Activated CD4-positive, CD25-positive, alpha-beta regulatory T cell treated with anti-CD3 and anti-CD28 coated beads, Interleukin-2, amount 50 U/mL, for 16 hours (primary cell): Measurements from ENCODE around the gene RNF207.

Experiments
- DNase-seq: peaks from one replicate; pipeline ENCODE4 v3.0.0-alpha.2; 2020; ENCODE audit warnings: low read depth, low spot score

Gene RNF207

DNA sequence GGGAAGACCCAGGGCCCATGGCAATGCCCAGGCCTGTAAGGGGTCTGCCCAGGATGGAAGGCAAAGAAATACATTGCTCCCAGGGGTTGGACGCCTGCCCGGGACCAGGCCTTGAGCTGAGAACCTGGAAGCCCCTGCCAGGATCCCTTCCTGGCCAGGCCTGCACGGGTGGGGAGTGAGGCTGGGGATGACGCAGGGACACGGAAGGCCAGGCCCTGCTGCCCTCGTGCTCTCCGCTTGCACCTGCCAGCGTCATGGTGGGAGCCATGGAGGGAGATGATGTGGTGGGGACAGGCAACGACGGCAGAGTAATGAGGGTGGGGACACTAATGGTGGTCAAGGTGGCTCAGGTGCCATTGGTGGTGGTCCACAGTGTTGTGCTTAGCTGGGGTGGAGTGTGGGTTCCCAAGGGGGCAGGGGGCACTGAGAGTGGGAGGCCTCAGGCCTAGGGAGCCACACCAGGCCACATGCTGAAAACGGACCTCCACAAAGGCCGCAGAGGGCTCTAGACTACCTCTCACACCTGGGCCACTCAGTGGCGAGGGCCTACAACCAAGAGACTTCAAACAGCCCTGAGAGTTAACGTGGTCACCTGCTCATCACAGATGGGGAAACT is 42.4 kb downstream of the RNF207 start:
- DNase-seq, result no peak

DNA sequence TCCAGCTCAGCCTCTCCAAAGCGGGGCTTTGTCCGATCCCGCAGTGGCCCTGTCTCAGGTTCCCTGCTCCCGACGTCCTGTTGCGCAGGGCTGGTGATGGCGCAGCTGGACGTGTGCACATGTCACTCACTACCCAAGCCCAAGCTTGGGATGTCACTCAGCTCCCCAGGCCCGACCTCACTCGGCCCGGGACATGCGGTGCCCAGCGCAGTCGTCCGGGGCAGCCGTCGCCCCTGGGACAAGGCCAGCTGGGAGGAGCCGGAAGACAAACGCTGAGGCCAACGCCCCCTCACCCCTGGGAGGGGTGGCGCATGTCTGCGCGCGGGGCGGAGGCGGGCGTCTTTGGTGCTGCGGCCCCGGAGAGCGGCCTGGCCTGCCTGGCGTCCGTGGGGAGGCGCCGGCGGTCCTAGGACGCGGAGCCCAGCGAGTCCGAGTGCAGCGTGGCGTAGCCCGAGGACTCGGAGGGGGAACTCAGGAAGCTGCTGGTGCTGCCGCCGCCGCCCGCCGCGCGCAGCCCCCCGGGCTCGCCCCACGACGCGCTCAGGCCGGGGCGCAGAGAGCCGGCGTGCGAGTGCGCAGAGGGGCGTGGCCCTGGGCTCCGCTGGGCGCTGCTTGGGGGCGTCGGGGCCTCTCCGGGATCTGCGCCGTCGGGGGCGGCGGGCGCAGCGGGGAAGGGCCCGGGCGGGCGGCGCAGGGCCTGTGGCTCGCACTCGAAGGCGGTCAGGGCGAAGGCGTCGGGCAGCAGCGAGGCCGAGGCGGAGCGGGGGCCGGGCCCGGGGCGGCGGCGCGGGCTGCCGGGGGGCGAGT is 43.2 kb downstream of the RNF207 start:
- DNase-seq, result no peak

DNA sequence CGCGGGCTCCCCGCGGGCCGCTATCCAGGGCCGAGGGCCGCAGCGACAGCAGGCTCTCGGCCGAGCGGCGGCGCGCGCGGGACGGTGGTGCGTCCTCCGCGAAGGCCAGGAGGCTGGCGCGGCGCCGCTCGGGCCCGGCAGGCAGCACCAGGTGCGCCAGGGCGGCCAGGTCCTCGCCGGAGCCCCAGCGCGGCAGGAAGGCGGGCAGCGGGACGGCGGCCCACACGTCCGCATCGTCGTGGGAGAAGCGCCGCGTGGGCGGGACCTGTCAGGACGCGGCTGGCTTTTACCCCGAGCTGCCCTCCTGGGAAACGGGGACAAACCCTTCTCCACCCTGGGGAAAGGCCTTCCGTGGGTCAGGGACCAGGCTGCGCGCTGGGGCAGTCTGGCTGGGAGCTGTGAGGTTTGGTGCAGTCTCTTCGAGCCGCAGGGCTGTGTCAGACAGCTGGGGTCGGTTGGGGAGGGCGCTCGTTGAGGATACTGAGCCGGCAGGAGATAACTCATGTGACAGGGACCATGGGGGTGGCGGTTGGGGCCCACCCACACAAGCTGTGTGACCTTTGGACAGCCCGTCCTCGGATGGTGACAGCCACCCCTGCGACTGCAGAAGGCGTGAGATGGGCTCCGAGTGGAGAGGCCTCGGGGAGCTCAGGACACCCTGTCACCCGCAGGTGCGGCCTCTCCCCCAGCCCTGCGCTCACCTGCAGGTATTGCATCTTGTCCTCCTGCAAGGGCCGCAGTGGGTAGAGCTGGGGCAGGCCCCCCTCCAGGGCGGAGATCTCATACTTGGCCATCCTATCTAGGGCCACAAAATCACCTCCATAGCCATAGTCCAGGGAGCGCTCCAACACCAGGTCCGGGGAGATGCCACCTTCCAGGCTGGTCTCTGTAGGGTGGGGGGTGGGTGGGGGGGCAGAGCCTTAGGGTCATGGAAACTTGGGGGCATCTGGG is 44.1 kb downstream of the RNF207 start:
- DNase-seq, result no peak

DNA sequence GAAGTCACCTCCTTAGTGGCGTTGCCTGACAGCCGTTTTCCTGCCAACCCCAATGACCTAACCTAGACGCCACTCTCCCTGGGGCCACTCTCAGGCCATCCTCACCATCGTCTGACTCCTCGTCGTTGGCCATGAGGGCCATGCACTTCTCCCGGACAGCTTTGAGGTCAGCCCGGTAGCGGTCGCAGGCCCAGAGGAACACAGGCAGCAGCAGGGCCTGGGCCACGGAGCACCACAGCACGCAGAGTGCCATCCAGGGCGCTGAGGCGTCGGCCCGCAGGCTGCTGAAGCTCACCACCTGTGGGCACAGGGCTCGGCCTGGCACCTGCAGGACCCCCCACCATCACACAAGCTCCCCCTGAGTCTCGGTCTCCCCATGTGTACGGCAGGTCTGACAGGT is 45.3 kb downstream of the RNF207 start:
- DNase-seq, result no peak

DNA sequence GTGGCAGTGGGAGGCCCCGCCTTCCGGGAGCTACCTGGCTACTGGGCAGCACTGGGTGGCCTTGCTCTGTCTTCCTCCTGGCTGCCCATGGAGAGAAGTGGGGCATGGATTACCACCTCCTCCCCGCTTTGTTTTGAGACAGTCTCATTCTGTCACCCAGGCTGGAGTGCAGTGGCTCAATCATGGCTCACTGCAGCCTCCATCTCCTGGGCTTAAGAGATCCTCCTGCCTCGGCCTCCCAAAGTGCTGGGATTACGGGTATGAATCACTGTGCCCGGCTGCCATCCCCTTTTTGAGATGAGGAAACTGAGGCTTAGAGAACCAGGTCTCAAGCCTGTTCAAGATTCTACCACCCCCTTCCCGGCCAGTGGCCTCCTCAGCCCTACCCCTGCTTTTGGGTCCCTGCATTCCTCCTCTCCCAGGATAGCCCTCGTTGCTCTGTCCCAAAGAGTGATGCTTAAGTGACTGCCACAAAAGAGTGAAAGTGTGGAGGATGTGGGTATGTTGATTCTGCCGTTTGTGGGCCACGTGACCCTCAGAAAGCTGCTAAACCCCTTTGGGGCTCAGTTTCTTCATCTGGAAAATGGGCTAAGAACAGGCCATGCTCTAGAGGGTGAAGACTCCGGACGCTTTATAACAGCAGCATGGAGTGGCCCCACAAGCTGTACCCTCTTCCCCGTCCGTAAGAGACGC is 45.9 kb downstream of the RNF207 start:
- DNase-seq, result no peak

DNA sequence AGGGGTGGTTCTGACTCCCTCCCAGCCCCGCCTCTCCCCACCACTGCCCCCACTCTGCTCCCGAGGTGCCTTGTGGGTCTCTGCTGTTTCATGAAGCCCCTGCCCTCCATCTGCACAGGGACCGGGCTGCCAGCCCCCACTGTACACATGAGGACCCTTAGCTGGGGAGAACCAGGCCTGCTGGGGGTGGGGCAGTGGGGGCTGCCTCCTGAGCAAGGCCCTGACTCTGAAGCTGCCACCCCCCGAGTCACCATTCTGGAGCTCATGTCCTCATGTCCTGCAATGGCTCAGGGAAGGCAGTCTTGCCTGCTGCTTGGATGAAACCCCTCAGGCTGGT is 46.4 kb downstream of the RNF207 start:
- no peak for DNase-seq

DNA sequence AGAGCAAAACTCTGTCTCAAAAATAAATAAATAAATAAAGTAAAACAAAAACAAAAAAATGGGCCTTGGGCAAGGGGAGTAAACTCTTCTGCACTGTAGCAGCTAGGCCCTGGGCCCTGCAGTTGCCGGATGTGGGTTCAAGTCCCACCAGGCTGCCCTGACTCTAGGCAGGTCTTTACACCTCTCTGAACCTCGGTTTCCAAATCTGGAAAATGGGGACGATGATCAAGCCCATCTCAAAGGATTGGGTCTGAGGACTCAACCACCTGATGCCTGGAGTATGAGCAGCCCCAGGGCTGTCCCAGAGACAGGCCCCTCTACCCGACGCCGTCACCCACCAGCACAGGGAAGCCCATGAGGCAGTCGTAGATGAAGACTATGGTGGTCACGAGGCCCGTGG is 47.5 kb downstream of the RNF207 start:
- no peak for DNase-seq

DNA sequence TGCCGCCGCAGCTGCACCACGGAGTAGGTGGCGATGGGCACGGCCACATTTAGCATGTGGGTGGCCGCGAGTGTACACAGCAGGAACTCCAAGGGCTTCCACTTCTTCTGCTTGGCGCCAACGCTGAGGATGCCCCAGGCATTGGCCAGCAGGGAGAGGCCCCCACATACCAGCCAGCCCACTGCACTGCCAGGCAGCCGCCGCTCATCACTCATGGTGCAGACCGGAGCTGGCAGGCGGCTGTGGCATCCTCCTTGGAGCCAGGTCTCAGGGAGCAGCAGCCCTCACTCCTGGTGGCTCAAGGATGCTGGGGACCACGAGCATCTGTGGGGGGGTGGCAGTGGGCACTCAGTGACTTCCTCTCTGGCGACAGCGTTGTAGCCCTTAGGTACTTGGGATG is 48.8 kb downstream of the RNF207 start:
- DNase-seq, result no peak

DNA sequence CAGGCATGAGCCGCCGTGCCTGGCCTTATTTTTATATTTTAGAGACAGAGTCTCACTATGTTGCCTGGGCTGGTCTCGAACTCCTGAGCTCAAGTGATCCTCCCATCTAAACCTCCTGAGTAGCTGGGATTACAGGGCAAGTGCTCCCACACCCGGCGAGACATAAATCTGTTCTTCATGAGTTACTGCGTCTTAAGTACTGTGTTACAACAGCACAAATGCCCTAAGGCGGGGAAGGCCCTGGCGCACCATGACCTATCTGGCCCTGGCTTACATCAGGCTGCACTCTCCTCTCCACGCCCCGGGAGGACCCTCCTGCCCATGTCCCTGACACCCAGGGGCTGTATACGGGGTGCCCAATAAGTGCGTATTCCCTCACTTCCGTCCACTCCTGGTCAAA is 50.7 kb downstream of the RNF207 start:
- DNase-seq, result no peak

DNA sequence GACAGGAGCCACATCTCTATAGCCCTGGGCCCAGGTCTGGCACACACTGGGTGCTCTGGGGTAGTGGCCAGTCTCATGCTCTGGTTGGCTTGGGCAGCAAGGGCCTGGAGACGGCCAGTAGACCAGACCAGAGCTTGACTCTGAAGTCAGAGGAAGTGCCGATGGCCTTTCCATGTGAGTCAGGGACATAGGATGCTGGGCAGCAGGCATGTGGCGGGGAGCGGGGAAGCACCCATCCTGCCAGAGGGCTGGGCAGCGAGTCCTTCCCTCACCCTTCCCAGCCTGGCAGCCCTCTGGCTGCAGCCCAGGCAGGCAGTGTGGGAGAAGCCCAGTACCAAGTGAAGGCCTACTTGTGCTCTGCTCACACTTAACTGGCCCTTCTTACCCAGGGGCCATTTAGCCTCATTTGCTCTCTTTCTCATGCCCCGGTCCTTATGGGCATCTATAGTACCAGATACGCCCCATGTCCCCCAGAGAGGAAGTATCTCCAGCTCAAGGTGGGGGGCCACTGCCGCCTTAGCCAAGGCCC is 51.7 kb downstream of the RNF207 start:
- DNase-seq, result no peak

DNA sequence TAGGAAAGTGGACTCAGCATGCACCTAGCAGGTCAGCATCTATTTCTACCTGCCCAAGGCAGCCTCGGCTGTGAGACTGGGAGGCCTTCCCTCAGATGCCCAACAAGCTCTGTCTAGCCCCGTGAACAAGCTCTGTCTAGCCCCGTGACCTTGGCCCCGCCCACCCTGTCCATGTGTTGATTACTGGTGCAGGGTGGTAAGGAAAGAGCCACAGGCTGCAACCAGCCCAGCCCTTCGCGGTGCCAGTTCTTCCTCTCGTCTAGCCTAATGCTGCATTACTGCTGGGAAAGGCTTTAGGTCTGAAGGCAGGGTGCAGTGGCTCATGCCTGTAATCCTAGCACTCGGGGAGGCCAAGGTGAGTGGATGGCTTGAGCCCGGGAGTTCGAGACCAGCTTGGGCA is 52.8 kb downstream of the RNF207 start:
- no peak for DNase-seq

DNA sequence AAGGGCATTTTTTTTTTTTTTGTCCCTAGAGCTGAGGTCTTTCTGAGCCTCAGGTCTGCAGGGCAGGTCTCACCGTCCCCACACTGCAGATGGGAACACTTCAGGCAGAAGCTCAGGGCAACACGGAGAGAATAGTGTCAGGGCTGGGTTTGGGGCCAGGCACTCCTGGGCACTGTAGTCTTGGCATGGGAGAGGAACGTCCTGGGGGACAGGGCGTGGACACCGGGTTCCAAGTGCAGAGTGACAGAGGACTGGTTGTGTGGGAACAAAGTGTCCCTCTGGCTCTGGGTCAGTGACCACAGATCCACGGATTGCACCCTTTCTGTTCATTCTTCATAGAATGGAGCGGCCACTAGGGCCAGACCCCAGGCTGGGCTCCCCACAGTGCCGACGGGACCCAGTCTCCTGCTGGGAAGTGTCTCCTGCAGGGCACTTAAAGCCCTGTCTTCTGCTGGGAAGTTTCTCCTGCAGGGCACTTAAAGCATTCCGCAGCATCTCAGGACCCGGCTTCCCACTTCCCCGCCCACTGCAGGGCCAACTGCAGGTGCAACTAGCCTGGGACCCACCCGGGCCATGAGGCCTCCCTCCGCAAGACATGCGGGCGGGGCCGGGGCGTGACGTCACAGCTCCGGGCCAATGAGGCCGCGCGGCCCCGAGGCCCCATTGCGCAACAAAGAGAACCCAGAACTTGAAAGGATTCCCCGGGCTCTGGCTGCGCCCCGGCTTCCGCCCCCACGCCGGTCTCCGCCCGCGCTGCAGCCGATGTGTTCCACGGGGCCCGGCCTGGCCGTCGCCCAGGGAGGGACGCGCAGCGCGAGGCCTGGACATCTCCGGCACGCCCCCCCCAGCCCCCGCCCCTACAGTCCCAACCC is 53.8 kb downstream of the RNF207 start:
- DNase-seq, result peak; percentile 31

DNA sequence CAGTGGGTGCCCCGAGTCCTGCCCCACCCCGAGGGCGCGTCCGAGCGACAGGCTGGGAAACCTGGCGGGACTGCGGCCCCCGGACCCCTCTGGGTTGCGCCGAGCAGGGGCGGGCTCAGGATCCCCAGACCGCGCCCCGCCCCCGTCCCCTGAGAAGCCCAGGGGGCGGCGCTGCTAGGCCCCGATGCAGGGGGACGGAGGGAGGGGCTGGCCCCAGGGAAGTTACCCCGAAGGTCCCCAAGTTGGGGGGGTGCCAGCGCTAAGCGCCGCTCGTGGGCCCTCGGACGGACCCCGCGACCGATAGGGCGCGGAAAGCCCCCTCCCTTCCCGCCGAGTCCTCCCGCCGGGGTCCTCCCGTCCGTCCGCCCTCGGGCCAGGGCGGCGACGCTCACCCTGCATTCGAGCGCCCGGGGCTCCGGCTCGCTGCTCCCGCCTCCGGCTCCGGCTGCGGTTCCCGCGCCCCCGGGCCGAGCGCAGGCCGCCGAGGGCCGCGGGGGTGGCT is 54.6 kb downstream of the RNF207 start:
- DNase-seq, result no peak

DNA sequence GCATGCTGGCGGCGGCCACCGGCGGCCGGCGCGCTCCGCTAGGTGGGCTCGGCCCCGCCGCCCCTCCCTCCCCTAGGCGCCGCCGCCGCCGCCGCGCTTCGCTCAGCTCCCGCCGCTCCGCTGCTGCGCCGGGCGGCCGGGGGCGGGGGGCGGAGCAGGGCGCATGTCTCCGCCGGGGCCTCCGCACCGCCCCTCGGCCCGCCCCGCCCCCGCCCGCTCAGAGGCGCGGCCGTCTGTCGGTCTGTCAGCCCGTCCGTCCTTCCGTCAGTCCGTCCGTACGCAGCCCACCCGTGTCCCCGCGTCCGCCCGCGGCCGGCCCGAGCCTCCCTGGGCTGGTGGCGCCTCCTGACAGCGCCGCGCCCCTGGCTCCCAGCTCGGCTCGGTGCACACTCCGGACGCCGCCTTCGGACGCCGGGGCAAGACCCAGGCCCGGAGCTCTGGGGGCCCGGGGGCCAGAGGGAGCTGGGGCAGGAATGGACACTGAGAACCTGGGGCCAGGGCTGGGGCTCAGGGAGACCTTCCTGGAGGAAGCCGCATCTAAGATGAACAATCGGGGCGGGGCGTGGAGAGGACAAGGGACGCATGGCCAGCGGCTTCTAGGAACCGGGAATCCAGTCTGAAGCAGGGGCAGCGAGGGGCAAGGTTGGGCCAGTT is 55.2 kb downstream of the RNF207 start, which contains the start of gene GPR153:
Gene GPR153, minus strand, starts transcription at position 138 of the 654 bp plus-strand sequence. CDS start 6,193 bp downstream, outside the sequence.
- no peak for DNase-seq

DNA sequence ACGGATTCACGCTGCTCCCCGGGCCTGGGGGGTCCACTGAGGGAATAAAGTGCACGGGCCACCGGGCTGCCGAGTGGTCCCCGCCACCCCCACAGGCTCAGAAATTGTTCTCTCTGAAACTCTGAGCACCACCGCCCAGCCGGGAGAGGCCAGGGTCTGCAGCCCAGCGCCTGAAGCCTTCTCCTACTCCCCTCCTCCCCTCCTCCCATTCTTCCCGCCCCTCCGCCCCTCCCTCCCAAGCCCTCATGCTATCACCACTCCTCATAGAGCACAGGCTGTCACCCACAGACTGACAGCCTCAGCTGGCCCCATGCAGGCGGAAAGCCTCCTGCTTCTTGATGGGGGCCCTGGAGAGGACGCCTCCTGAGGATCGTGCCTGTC is 55.7 kb downstream of the RNF207 start:
- DNase-seq, result no peak

DNA sequence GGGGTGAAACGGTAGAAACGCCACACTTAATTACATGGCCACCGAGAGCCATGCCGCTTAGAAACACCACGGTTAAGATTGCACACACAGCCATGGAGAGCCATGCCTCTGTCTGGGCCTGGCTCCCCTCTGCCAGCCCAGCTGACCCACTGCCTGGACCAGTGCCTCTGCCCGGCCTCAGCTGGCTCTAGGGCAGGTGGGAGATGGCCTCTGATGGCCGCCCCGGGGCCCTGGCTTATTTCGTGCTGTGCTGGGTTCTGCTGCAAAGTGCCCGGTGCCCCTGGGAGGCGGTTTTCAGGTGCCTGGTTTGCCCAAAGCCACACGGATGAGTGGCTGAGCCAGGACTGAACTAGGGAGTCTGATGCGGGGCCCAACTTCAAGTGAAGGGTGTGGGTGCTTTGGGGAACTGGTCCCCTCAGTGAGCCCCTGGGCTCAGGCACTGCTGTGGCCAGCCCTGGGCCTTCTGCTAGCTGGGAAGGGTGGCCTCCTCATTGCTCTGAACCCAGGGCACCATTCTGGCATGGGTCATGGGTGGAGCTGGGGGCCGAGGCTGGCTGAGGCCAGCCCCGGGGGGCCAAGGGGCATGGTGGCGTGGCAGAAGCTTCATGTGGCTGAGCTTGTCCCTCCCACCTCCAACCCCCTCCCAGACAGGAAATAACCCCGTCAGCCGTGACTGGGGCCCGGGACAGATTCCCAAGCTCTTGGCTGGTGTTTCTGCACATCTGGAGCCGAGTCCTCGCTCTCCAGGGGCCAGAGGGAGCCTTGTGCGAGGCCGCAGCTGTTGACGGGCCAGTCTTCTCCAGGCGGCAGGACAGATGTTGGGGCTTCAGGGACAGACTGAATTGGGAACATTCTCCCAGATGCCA is 56.9 kb downstream of the RNF207 start:
- no peak for DNase-seq

DNA sequence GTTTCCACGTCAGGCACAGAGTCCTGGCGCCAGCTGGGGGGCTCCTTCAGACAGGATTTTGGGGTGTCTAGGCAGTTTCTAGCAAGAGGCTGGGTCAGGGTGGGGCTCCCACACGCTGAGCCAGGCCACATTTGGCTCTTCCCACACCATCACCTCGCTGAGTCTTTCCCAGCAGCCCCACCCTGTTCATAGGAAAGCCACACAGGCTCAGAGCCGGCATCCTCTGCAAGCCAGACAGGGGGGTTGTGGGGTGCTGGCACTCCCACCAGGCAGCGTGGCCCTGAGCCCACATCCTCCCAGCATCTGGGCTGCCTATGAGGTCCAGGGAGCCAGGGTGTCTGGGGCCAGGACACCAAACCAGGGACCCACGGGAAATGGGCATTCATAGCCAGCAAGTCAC is 57.8 kb downstream of the RNF207 start:
- no peak for DNase-seq

DNA sequence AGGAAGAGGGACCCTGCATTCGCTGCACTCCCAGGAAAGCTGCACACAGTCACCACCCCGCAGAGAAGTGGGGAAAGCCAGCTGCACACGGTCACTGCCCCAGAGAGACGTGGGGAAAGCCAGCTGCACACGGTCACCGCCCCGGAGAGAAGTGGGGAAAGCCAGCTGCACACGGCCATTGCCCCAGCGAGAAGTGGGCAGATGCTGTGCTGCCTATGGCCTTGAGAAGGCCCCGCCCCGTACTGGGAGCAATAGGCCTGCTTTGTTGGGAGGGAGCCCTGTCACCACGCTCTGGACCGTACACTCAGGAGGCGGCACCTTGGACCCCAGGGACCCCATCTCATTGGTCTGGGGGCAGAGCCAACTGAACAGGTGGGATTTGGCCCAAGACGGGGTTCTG is 59.2 kb downstream of the RNF207 start:
- DNase-seq, result no peak

DNA sequence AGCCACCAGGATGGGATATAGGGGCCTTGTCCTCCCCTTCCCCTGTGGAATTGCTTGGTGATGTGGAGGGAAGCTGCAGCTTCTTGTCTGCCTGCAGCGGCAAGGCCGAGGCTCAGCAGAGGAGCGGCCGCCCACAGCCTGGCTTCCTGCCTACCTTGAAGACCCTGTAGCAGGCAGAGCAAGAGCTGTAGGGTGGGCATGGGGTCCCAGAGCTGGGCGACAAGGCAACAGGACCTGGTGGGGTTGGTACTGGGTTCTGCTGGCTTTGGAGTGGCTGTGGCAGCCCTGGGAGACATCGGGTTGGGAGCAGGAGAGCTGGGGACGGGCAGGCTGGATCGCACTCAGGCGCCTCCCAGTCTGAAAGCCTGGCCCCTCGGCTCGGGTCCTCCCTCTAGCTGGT is 60.7 kb downstream of the RNF207 start:
- DNase-seq, result no peak
